Measurements from ENCODE around the gene SYNJ2. TPM values are rescaled to one million over a fixed set of nuclear protein-coding genes. Genes with fewer than 3 reads are reported as not detected.

The SYNJ2 gene
- polyA plus RNA-seq, 2 of the 4 experiments (the other 2 are of a cell fraction): 22.3 to 26.5 TPM

DNA sequence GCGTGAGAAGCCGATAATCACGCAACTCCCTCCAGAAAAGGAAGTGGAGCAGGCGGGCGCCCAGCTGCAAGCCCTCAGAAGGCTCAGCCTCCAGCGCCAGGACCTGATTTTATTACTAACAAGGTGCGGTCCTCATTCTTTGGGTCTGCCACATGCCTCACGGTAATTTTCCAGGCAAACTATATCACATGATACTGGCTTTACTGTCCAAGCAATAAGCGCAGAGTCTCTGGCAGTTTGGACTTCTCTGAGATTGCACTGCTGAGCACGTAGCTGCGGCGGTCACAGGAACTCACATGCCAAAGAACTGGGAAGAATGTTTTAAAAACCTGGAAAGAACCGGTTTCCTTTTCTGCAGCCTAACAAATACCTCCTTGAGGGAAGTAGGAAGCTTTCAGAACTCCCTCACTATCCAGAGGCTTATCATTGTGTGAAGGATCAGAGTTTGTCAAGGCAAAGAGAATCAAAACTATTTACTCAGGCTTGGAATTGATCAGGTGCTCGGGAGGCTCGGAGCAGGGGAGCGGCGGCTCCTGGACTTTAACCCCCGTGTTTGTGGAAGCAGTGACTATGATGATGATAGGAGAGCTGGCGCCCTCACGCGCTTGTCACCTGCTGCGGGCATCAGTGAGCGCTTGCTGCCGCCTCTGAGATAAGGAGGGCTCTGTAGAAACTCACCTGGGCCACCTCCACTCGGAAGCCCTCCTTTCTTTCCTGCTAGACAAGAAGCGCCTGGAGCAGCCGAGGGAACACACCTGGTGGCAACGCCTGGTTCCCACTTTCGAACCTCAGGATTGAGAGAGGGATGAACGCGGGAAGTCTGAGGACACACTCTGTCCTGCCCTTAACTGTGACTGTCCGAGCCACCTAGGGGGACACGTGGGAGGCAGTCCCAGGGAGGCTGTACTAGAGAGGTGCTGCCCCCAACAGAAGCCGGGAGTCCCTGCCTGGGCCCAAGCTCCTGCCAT, 27.2 kb upstream of the SYNJ2 start:
- no peaks in the 10 kb centered on the region for H3K4me1 ChIP-seq
- FAIRE-seq (no peak), ATAC-seq (peak in 1 of 2 experiments; percentile 24; a peak in 2 of 6 replicates), DNase-seq (ENCODE audit: low read depth in 1 of 2, low spot score in 1 of 2) (no peak)
- WGBS (ENCODE audit: missing lambda C conversion rate): 86% methylated on average over 30 of the region's 34 CpGs
- CTCF ChIA-PET: interaction anchor here (1.0 to 1.1 kb wide), 2 partner anchors 12 to 198 kb away, joined by 3 read pairs; no protein-coding TSS in a partner anchor
- H3K4me3 ChIP-seq: no peak overlapping the region
- no peak overlapping the region for H3K27ac ChIP-seq
- POLR2A ChIA-PET: no interaction called here
- H3K4me2 ChIP-seq: no peak overlapping the region
- peaks cover 25% of the 10 kb centered on the region for H3K9me3 ChIP-seq
- TF ChIP-seq, protein P1, sequence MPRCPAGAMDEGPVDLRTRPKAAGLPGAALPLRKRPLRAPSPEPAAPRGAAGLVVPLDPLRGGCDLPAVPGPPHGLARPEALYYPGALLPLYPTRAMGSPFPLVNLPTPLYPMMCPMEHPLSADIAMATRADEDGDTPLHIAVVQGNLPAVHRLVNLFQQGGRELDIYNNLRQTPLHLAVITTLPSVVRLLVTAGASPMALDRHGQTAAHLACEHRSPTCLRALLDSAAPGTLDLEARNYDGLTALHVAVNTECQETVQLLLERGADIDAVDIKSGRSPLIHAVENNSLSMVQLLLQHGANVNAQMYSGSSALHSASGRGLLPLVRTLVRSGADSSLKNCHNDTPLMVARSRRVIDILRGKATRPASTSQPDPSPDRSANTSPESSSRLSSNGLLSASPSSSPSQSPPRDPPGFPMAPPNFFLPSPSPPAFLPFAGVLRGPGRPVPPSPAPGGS (IDR thresholded peaks at IDR 0.05): no peak
- TF ChIP-seq, protein P2, sequence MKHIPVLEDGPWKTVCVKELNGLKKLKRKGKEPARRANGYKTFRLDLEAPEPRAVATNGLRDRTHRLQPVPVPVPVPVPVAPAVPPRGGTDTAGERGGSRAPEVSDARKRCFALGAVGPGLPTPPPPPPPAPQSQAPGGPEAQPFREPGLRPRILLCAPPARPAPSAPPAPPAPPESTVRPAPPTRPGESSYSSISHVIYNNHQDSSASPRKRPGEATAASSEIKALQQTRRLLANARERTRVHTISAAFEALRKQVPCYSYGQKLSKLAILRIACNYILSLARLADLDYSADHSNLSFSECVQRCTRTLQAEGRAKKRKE (CRISPR knock-in tag; IDR thresholded peaks at IDR 0.05; ENCODE audit: low read depth): no peak
- TF ChIP-seq EHF (CRISPR knock-in tag; IDR thresholded peaks at IDR 0.05) (no peak), TP53 (CRISPR knock-in tag; IDR thresholded peaks at IDR 0.05) (no peak), SMC3 (IDR thresholded peaks at IDR 0.05) (no peak)

DNA sequence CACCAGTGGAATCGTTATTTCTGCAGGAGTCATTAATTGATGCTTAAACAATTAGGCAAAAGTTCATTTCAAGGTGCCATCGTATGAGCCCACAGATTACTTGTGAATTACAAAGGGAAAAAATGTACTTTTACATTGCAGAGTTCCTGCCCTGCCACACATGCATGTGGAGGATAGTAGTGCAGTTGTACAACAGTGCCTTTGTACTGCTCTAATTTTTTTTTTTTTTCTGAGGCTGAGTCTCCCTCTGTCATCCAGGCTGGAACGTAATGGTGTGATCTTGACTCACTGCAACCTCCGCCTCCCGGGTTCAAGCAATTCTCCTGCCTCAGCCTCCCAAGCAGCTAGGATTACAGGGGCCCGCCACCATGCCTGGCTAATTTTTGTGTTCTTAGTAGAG, 26.0 kb upstream of the SYNJ2 start:
- H3K9me3 ChIP-seq: peaks cover 24% of the 10 kb centered on the region
- WGBS (ENCODE audit: missing lambda C conversion rate): 82% methylated on average over 6 of the region's 6 CpGs
- no peak overlapping the region for H3K4me2 ChIP-seq
- no peaks in the 10 kb centered on the region for H3K4me1 ChIP-seq
- ATAC-seq (no peak), DNase-seq (ENCODE audit: low read depth in 1 of 2, low spot score in 1 of 2) (no peak), FAIRE-seq (no peak)
- ChIA-PET CTCF (interaction anchor here (1.1 kb wide), 1 partner anchor 117 kb away, joined by 3 read pairs; no protein-coding TSS in a partner anchor), POLR2A (no interaction called here)
- H3K4me3 ChIP-seq: no peak overlapping the region
- TF ChIP-seq, protein P2 (CRISPR knock-in tag; IDR thresholded peaks at IDR 0.05; ENCODE audit: low read depth): no peak
- no peak for TF ChIP-seq MAZ (IDR thresholded peaks at IDR 0.05; ENCODE audit: borderline replicate concordance, low read depth, low read length)
- no peak for TF ChIP-seq ESRRA (IDR thresholded peaks at IDR 0.05; ENCODE audit: borderline replicate concordance, low read length)
- no peak for TF ChIP-seq CEBPB (IDR thresholded peaks at IDR 0.05)
- TF ChIP-seq, protein P3, sequence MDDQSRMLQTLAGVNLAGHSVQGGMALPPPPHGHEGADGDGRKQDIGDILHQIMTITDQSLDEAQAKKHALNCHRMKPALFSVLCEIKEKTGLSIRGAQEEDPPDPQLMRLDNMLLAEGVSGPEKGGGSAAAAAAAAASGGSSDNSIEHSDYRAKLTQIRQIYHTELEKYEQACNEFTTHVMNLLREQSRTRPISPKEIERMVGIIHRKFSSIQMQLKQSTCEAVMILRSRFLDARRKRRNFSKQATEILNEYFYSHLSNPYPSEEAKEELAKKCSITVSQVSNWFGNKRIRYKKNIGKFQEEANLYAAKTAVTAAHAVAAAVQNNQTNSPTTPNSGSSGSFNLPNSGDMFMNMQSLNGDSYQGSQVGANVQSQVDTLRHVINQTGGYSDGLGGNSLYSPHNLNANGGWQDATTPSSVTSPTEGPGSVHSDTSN (IDR thresholded peaks at IDR 0.05): no peak
- no peak for TF ChIP-seq POLR2AphosphoS2 (conservative IDR thresholded peaks at IDR 0.05; ENCODE audit: low read length)
- TF ChIP-seq, protein P4, sequence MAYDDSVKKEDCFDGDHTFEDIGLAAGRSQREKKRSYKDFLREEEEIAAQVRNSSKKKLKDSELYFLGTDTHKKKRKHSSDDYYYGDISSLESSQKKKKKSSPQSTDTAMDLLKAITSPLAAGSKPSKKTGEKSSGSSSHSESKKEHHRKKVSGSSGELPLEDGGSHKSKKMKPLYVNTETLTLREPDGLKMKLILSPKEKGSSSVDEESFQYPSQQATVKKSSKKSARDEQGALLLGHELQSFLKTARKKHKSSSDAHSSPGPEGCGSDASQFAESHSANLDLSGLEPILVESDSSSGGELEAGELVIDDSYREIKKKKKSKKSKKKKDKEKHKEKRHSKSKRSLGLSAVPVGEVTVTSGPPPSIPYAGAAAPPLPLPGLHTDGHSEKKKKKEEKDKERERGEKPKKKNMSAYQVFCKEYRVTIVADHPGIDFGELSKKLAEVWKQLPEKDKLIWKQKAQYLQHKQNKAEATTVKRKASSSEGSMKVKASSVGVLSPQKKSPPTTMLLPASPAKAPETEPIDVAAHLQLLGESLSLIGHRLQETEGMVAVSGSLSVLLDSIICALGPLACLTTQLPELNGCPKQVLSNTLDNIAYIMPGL (CRISPR knock-in tag; IDR thresholded peaks at IDR 0.05; ENCODE audit: borderline replicate concordance): no peak
- TF ChIP-seq EP300 (IDR thresholded peaks at IDR 0.05): no peak
- no peak for TF ChIP-seq PHF8 (IDR thresholded peaks at IDR 0.05; ENCODE audit: borderline replicate concordance, low read depth)
- TF ChIP-seq, protein P5, sequence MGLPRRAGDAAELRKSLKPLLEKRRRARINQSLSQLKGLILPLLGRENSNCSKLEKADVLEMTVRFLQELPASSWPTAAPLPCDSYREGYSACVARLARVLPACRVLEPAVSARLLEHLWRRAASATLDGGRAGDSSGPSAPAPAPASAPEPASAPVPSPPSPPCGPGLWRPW (IDR thresholded peaks at IDR 0.05): no peak
- TF ChIP-seq ZNF302 (CRISPR knock-in tag; IDR thresholded peaks at IDR 0.05): no peak
- TF ChIP-seq HEYL (CRISPR knock-in tag; IDR thresholded peaks at IDR 0.05): no peak
- no peak for TF ChIP-seq FOSB (CRISPR knock-in tag; IDR thresholded peaks at IDR 0.05)
- TF ChIP-seq, protein P6, sequence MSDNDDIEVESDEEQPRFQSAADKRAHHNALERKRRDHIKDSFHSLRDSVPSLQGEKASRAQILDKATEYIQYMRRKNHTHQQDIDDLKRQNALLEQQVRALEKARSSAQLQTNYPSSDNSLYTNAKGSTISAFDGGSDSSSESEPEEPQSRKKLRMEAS (IDR thresholded peaks at IDR 0.05): no peak
- TF ChIP-seq ZFP36 (IDR thresholded peaks at IDR 0.05; ENCODE audit: borderline replicate concordance, partially characterized antibody): no peak
- no peak for TF ChIP-seq GATA3 (IDR thresholded peaks at IDR 0.05; ENCODE audit: borderline replicate concordance)
- H3K27ac ChIP-seq: no peak overlapping the region
